GM19397 (cell line): ENCODE results near the gene TEX29.

Experiments
- ATAC-seq: cut with Tn5 transposase; IDR thresholded peaks from one replicate; pipeline ENCODE4 v1.9.1; 2021; ENCODE audit warnings: mild to moderate bottlenecking, moderate library complexity; ENCODE audit not compliant: unreplicated experiment

TEX29 gene

GRCh38 chr13:111289251-111289650, 31.2 kb upstream of the TEX29 start:
- no peak for ATAC-seq

GRCh38 chr13:111291908-111292307, 28.5 kb upstream of the TEX29 start:
- no peak for ATAC-seq

- ATAC-seq = no peak
Observed at GRCh38 chr13:111292710-111293485, 27.5 kb upstream of the TEX29 start.

GRCh38 chr13:111295886-111296285, 24.6 kb upstream of the TEX29 start:
- ATAC-seq = no peak

- no peak for ATAC-seq
Observed at GRCh38 chr13:111296417-111296816, 24.0 kb upstream of the TEX29 start.

GRCh38 chr13:111298214-111298975, 22.0 kb upstream of the TEX29 start:
- ATAC-seq = no peak

- no peak for ATAC-seq
Observed at GRCh38 chr13:111302045-111302726, 18.3 kb upstream of the TEX29 start.

GRCh38 chr13:111303559-111303958, 16.9 kb upstream of the TEX29 start:
- no peak for ATAC-seq

GRCh38 chr13:111304041-111304544, 16.3 kb upstream of the TEX29 start:
- peak; percentile 91 for ATAC-seq

GRCh38 chr13:111304603-111305289, 15.7 kb upstream of the TEX29 start:
- no peak for ATAC-seq

GRCh38 chr13:111312944-111313590, 7.4 kb upstream of the TEX29 start:
- no peak for ATAC-seq

GRCh38 chr13:111313911-111314425, 6.5 kb upstream of the TEX29 start:
- ATAC-seq = no peak

- no peak for ATAC-seq
Observed at GRCh38 chr13:111314852-111315251, 5.6 kb upstream of the TEX29 start.

- ATAC-seq = no peak
Observed at GRCh38 chr13:111315347-111315995, 5.0 kb upstream of the TEX29 start.

- ATAC-seq = no peak
Observed at GRCh38 chr13:111316161-111316730, 4.2 kb upstream of the TEX29 start.

GRCh38 chr13:111317042-111317550, 3.3 kb upstream of the TEX29 start:
- ATAC-seq = no peak

GRCh38 chr13:111317571-111318345, 2.7 kb upstream of the TEX29 start:
- no peak for ATAC-seq

GRCh38 chr13:111318386-111318785, 2.1 kb upstream of the TEX29 start:
- no peak for ATAC-seq
